Stimulated activated naive CD4-positive, alpha-beta T cell (primary cell): ENCODE measurements around the gene CPLANE1.

Experiments
- DNase-seq, 6 experiments: peaks; one replicate each; lab custom pipeline; 2025; lab: John Stamatoyannopoulos, UW

CPLANE1 gene

GRCh38 chr5:37064442-37064841 lies 184.7 kb downstream of the CPLANE1 start:
- no peak for DNase-seq

GRCh38 chr5:37063739-37064138 lies 185.4 kb downstream of the CPLANE1 start:
- no peak for DNase-seq

- no peak for DNase-seq
Measured at GRCh38 chr5:37060030-37060429, 189.1 kb downstream of the CPLANE1 start.

- DNase-seq, result no peak
Measured at GRCh38 chr5:37056762-37057161, 192.4 kb downstream of the CPLANE1 start.
